Heart left ventricle (tissue), 16 donors: ENCODE data around the gene NOB1. TPM values are rescaled to one million over a fixed set of nuclear protein-coding genes. Genes with fewer than 3 reads are reported as not detected.

Source experiments
- ATAC-seq, 4 donors: fragments of 200-7000 bp; cut with Tn5 transposase; one replicate each; pipeline ENCODE4 v1.9.1; 2020 to 2022; ENCODE audit warnings: moderate library complexity in 4 of 4, mild to moderate bottlenecking in 3 of 4, moderate number of reproducible peaks in 1 of 4
- DNase-seq, 5 donors: peaks; one replicate each; pipeline ENCODE4 v3.0.0-alpha.2; 2020
- H3K27ac ChIP-seq, 12 donors: fragments of 200-600 bp; sonication (generic) in 4 of 12; one replicate each; pipeline versions ENCODE4 v1.5.0 to v1.8.0; 2016 to 2022; ENCODE audit warnings: mild to moderate bottlenecking in 2 of 12
- H3K27me3 ChIP-seq, 9 donors: fragments of 200-600 bp; sonication (generic) in 2 of 9; one replicate each; pipeline versions ENCODE4 v1.5.1 to v1.8.0; 2016 to 2022; ENCODE audit warnings: mild to moderate bottlenecking in 3 of 9
- H3K36me3 ChIP-seq, 9 donors: fragments of 200-600 bp; sonication (generic) in 2 of 9; one replicate each; pipeline versions ENCODE4 v1.5.0 to v1.8.0; 2018 to 2022; ENCODE audit warnings: mild to moderate bottlenecking in 2 of 9
- H3K4me1 ChIP-seq, 12 donors: fragments of 200-600 bp; sonication (generic) in 4 of 12; one replicate each; pipeline versions ENCODE4 v1.5.0 to v1.8.0; 2016 to 2022; ENCODE audit warnings: mild to moderate bottlenecking in 3 of 12
- H3K4me3 ChIP-seq, 12 donors: fragments of 200-600 bp; sonication (generic) in 4 of 12; one replicate each; pipeline versions ENCODE4 v1.5.0 to v1.8.0; 2017 to 2022; ENCODE audit warnings: mild to moderate bottlenecking in 9 of 12, moderate library complexity in 4 of 12
- H3K9me3 ChIP-seq, 12 donors: fragments of 200-600 bp; sonication (generic) in 4 of 12; one replicate each; pipeline versions ENCODE4 v1.5.0 to v1.8.0; 2016 to 2022; ENCODE audit warnings: mild to moderate bottlenecking in 1 of 12
- POLR2A ChIP-seq, 2 donors: fragments of 450-650 bp; IDR thresholded peaks; one replicate each; pipeline ENCODE4 v1.6.1; 2017; ENCODE audit warnings: antibody characterized with exemption in 2 of 2, mild to moderate bottlenecking in 2 of 2, moderate library complexity in 2 of 2
- WGBS, 4 donors: extraction: QIAGEN DNeasy Blood & Tissue Kit in 2 of 4; methylation state at CpG; one replicate each; pipeline versions ENCODE4 v1.1.5 to v1.1.7; 2013 to 2018; 5-methylcytosine and 5-hydroxymethylcytosine counted together
- intact Hi-C, 10 donors: fragments of 100-400 bp; cut with DNase I; formaldehyde crosslinking; loops; one replicate each; pipeline versions ENCODE4 v1.11.1 to v1.14.2; 2022
- polyA plus RNA-seq, 2 donors: library from polyadenylated mRNA; stranded (reverse); fragments of 200-250 nt; gene quantifications; one replicate each; pipeline ENCODE4 v1.2.3, GENCODE V29; 2013
- total RNA-seq, 9 donors: library from RNA; depleted of rRNA in 2 of 9; stranded (reverse); fragments of >200 nt in 2 of 9; fragmentation: NEBNext Ultra II Directional in 3 of 9; extraction: Animal tissue kit (Norgen Biotek cat#: 25700) in 3 of 9; gene quantifications; one replicate each; pipeline versions ENCODE4 v1.1.0 to v1.2.4, GENCODE V29; 2016 to 2023
- TF ChIP-seq, protein P1 (sequence below), 12 donors: fragments of 200-600 bp; sonication (generic) in 4 of 12; IDR thresholded peaks; one replicate each; pipeline versions ENCODE4 v1.5.0 to v1.8.0; 2018 to 2022; ENCODE audit warnings: antibody characterized with exemption in 12 of 12, mild to moderate bottlenecking in 5 of 12
- donor health status: ischemic (EF 13 %, LVEDD 7.1; RV severe dilation, severe dysfunction).
- donor health status: healthy with polysubstance abuse.
- donor health status: DM: no; HTN: yes; CAD: no.
- donor health status: DM: no; HTN: no; CAD: no.
- donor health status: ischemic (EF 25% LVEDD 6.9; RV normal size, moderate dysfunction).
- donor health status: ischemic (EF 25% LVEDD 5.7; RV mildly dilated, moderate dysfunction).
- donor health status: healthy.
- donor health status: DM: yes; HTN: yes; CAD: no.
- donor health status: ischemic (EF 35%, LVEDD 5.7; RV mildly dilated, moderate dysfunction).
- donor health status: nonischemic (EF 11% LVEDD 7.7; RV severe dilation, severe dysfunction).
- donor health status: DM: yes; HTN: yes; CAD: no.
- donor health status: PGD.
- donor health status: ischemic (EF 29% LVEDD 5.4; RV normal size, mild dysfunction).
- donor health status: nonischemic (EF 23%, LVEDD 6.1; RV moderate dilation, normal function).

The NOB1 gene
- total and polyA plus RNA-seq, 11 donors: 7.8 to 26.2 (median 16.8) TPM

DNA sequence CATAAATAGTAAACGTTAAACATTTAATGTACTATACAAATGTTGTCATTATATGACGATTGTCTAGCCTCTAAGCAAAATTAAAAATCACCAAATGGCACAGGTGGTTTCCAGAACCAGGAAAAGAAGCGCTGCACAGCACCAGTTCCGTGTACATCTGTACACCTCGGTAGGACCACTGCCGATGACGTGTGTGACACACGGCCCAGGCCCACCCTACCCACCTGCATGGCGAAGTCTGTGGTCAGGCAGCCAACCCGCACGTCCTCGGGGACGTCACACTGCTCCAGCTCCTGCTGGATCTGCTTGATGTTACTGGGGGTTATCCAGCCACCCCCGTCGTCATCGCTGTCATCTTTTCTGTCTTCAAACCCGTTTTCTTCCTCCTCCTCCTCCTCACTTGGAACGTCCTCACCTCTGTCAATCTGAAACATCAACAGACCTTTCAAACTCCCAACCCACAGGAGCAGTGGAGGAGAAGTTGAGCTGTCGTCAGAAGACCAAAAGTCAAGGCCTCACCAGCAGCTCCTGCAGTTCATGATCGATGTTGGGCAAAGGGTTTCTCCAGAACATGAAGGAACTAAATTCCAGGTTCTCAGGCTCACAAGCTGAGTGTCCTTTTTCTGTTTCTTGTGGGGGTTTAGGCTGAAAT is 5.9 kb downstream of the NOB1 start:
- no peaks in the 10 kb centered on the region for H3K27me3 ChIP-seq
- TF ChIP-seq, protein P1, sequence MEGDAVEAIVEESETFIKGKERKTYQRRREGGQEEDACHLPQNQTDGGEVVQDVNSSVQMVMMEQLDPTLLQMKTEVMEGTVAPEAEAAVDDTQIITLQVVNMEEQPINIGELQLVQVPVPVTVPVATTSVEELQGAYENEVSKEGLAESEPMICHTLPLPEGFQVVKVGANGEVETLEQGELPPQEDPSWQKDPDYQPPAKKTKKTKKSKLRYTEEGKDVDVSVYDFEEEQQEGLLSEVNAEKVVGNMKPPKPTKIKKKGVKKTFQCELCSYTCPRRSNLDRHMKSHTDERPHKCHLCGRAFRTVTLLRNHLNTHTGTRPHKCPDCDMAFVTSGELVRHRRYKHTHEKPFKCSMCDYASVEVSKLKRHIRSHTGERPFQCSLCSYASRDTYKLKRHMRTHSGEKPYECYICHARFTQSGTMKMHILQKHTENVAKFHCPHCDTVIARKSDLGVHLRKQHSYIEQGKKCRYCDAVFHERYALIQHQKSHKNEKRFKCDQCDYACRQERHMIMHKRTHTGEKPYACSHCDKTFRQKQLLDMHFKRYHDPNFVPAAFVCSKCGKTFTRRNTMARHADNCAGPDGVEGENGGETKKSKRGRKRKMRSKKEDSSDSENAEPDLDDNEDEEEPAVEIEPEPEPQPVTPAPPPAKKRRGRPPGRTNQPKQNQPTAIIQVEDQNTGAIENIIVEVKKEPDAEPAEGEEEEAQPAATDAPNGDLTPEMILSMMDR (IDR thresholded peaks at IDR 0.05): no peak
- no peak for TF ChIP-seq POLR2A (IDR thresholded peaks at IDR 0.05)
- H3K4me3 ChIP-seq: no peak overlapping the region
- no peaks in the 10 kb centered on the region for H3K9me3 ChIP-seq
- no peak for DNase-seq
- 84 to 88% (median 86%) methylated on average over 20 of the region's 20 CpGs for WGBS, 4 donors
- ATAC-seq: no peak
- intact Hi-C loops: no loop called here
- no peak overlapping the region for H3K27ac ChIP-seq
- H3K4me1 ChIP-seq: peaks cover 0 to 15% (median 10%) of the 10 kb centered on the region in 12 donors
- peaks cover 0 to 88% (median 82%) of the 10 kb centered on the region in 9 donors for H3K36me3 ChIP-seq

DNA sequence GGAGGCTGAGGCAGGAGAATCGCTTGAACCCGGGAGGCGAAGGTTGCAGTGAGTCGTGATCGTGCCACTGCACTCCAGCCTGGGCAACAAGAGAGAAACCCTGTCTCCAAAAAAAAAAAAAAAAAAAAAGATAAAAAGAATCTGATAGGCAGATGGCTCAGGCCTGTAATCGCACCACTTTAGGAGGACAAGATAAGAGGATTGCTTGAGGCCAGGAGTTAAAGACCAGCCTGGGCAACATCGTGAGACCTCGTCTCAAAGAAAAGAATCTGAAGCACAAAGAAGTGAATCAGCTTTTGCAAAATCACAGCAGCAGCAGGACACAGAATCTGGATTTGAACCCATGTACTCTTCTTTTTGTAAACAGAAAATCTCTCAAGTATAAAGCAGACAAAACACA is 7.6 kb downstream of the NOB1 start:
- DNase-seq (no peak), ATAC-seq (no peak)
- intact Hi-C loops: no loop called here
- Histone ChIP-seq H3K9me3 (no peaks in the 10 kb centered on the region), H3K36me3 (peaks cover 0 to 100% (median 97%) of the 10 kb centered on the region in 9 donors), H3K4me3 (no peak overlapping the region), H3K4me1 (peaks cover 0 to 6% (median 0%) of the 10 kb centered on the region in 12 donors), H3K27ac (no peak overlapping the region), H3K27me3 (no peaks in the 10 kb centered on the region)
- TF ChIP-seq, protein P1 (IDR thresholded peaks at IDR 0.05): no peak
- no peak for TF ChIP-seq POLR2A (IDR thresholded peaks at IDR 0.05)
- 86 to 94% (median 89%) methylated on average over 8 of the region's 8 CpGs for WGBS, 4 donors

DNA sequence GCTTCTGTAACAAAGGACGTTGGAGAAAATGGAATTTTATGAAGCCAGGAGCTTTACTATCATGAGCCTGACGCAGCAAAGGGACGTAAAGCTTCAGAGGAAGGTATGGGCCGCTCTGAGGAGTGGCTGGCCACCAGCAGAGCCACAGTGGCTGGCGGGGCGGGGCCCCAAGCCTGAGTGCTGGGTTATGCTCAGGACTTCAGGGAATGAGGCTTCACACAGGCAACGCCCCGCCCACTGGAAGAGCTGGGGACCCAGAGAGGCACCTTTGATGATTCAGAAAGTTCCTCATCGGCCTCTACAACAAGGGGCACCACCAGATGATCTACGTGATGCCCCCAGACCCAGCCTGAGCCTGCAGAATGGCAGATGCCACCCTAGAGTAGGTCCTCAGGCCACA is 8.8 kb downstream of the NOB1 start:
- Histone ChIP-seq H3K27ac (no peak overlapping the region), H3K36me3 (peaks cover 0 to 100% (median 97%) of the 10 kb centered on the region in 9 donors), H3K9me3 (no peaks in the 10 kb centered on the region), H3K4me1 (peaks cover 0 to 17% (median 9%) of the 10 kb centered on the region in 12 donors), H3K4me3 (no peak overlapping the region), H3K27me3 (no peaks in the 10 kb centered on the region)
- intact Hi-C loops: no loop called here
- WGBS, 4 donors: 82 to 94% (median 92%) methylated on average over 9 to 10 of the region's 10 CpGs
- TF ChIP-seq, protein P1 (IDR thresholded peaks at IDR 0.05): no peak
- TF ChIP-seq POLR2A (IDR thresholded peaks at IDR 0.05): no peak
- DNase-seq: no peak
- no peak for ATAC-seq

DNA sequence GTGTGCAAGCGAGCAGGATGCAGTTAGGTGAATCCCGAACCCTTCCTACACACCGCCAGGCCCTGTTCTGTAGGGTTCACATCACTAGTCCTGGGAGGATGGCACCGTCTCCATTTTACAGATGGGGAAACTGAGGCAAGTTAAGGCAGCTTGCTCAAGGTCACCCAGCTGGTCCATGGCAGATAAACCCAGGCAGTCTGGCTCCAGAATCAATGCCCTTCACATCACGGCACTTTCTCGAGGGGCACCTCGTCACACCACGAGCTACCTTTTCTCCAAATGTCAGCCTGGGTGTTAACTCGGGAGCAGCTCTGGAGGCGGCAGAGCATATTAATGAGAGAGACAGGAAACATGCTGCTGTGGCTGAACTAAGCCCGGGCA is 9.5 kb downstream of the NOB1 start:
- peaks cover 0 to 17% (median 9%) of the 10 kb centered on the region in 12 donors for H3K4me1 ChIP-seq
- no peak overlapping the region for H3K27ac ChIP-seq
- peaks cover 0 to 100% (median 97%) of the 10 kb centered on the region in 9 donors for H3K36me3 ChIP-seq
- H3K9me3 ChIP-seq: no peaks in the 10 kb centered on the region
- no peak overlapping the region for H3K4me3 ChIP-seq
- intact Hi-C loops: no loop called here
- ATAC-seq (no peak), DNase-seq (no peak)
- TF ChIP-seq POLR2A (IDR thresholded peaks at IDR 0.05): no peak
- TF ChIP-seq, protein P1 (IDR thresholded peaks at IDR 0.05): no peak
- no peaks in the 10 kb centered on the region for H3K27me3 ChIP-seq
- WGBS, 4 donors: 96 to 97% (median 96%) methylated on average over 11 of the region's 11 CpGs
